ENCODE results near the gene SPINK1. TPM values are rescaled to one million over a fixed set of nuclear protein-coding genes. Genes with fewer than 3 reads are reported as not detected.

Gene SPINK1
- total and polyA plus RNA-seq, 2 experiments from 2014 or later, result 0.82 TPM; not detected in 1

DNA sequence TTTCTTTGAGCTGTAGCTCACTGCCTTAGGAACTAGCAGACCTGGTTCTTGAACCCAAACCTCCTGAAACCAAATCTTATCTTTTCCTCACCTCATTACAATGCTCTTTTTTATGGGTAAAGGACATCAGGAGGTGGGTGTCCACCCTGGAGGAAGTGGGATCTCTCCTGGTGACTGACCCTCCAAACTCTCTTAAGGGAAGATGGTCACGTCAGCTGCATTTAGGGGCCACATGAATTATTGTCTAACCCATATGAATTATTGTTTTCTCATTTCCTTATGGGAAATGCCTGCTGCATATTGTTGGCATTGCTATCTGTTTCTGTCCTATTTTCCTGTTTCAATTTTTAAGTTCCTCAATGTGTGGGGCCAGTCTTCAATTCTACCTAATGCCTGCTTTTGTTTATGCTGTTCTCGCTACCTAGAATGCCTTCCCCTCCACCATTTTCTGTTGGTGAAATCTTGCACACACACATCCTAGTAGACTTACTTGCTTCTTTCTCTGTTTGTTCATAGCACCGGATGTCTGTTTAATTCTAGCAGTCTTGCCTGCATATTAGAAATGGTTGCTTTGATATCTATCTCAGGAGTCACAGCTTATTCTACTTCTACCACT, 22.0 kb upstream of the SPINK1 start (continued):
- TF ChIP-seq, protein P1, sequence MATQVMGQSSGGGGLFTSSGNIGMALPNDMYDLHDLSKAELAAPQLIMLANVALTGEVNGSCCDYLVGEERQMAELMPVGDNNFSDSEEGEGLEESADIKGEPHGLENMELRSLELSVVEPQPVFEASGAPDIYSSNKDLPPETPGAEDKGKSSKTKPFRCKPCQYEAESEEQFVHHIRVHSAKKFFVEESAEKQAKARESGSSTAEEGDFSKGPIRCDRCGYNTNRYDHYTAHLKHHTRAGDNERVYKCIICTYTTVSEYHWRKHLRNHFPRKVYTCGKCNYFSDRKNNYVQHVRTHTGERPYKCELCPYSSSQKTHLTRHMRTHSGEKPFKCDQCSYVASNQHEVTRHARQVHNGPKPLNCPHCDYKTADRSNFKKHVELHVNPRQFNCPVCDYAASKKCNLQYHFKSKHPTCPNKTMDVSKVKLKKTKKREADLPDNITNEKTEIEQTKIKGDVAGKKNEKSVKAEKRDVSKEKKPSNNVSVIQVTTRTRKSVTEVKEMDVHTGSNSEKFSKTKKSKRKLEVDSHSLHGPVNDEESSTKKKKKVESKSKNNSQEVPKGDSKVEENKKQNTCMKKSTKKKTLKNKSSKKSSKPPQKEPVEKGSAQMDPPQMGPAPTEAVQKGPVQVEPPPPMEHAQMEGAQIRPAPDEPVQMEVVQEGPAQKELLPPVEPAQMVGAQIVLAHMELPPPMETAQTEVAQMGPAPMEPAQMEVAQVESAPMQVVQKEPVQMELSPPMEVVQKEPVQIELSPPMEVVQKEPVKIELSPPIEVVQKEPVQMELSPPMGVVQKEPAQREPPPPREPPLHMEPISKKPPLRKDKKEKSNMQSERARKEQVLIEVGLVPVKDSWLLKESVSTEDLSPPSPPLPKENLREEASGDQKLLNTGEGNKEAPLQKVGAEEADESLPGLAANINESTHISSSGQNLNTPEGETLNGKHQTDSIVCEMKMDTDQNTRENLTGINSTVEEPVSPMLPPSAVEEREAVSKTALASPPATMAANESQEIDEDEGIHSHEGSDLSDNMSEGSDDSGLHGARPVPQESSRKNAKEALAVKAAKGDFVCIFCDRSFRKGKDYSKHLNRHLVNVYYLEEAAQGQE (IDR thresholded peaks at IDR 0.05; ENCODE audit: unreplicated experiment), result no peak
- TF ChIP-seq, protein P2, sequence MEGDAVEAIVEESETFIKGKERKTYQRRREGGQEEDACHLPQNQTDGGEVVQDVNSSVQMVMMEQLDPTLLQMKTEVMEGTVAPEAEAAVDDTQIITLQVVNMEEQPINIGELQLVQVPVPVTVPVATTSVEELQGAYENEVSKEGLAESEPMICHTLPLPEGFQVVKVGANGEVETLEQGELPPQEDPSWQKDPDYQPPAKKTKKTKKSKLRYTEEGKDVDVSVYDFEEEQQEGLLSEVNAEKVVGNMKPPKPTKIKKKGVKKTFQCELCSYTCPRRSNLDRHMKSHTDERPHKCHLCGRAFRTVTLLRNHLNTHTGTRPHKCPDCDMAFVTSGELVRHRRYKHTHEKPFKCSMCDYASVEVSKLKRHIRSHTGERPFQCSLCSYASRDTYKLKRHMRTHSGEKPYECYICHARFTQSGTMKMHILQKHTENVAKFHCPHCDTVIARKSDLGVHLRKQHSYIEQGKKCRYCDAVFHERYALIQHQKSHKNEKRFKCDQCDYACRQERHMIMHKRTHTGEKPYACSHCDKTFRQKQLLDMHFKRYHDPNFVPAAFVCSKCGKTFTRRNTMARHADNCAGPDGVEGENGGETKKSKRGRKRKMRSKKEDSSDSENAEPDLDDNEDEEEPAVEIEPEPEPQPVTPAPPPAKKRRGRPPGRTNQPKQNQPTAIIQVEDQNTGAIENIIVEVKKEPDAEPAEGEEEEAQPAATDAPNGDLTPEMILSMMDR (conservative IDR thresholded peaks at IDR 0.05; ENCODE audit: low read depth in 2 of 2), result no peak
- no peak for TF ChIP-seq CREB1 (CRISPR knock-in tag; IDR thresholded peaks at IDR 0.05; ENCODE audit: low read depth)
- TF ChIP-seq POLR2AphosphoS5 (IDR thresholded peaks at IDR 0.05; ENCODE audit: low read depth), result no peak
- TF ChIP-seq EZH2 (IDR thresholded peaks at IDR 0.05; ENCODE audit: low read depth, unreplicated experiment), result no peak
- no peak for TF ChIP-seq ZNF114 (CRISPR knock-in tag; IDR thresholded peaks at IDR 0.05)
- no peak for TF ChIP-seq STAT1 (IDR thresholded peaks at IDR 0.05; ENCODE audit: unreplicated experiment)
- TF ChIP-seq ZNF331 (CRISPR knock-in tag; IDR thresholded peaks at IDR 0.05; ENCODE audit: low read depth), result no peak
- TF ChIP-seq JUNB (IDR thresholded peaks at IDR 0.05; ENCODE audit: unreplicated experiment), result no peak

DNA sequence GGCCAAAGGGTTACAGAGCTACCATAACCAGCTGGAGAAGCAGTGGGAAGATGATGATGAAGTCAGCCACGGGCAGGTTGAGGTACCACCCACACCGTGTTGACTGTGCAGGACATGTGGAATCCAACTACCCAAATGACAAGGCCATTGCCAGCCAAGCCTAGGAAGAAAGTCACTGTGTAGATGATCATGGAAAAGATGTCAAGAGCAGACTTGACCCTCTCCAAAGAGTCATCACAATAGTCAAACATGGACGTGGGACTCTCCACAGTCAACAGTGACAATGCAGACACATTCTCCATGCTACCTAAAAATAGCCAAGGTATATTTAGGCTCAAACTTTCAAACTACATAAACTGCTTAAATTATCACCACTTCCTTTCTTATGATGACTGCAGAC, 20.9 kb upstream of the SPINK1 start:
- H3K4me2 ChIP-seq, result no peak overlapping the region
- TF ChIP-seq ZNF114 (CRISPR knock-in tag; IDR thresholded peaks at IDR 0.05), result no peak
- TF ChIP-seq ZNF331 (CRISPR knock-in tag; IDR thresholded peaks at IDR 0.05; ENCODE audit: low read depth), result no peak
- TF ChIP-seq, protein P3, sequence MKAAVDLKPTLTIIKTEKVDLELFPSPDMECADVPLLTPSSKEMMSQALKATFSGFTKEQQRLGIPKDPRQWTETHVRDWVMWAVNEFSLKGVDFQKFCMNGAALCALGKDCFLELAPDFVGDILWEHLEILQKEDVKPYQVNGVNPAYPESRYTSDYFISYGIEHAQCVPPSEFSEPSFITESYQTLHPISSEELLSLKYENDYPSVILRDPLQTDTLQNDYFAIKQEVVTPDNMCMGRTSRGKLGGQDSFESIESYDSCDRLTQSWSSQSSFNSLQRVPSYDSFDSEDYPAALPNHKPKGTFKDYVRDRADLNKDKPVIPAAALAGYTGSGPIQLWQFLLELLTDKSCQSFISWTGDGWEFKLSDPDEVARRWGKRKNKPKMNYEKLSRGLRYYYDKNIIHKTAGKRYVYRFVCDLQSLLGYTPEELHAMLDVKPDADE (IDR thresholded peaks at IDR 0.05), result no peak
- TF ChIP-seq CREB1 (CRISPR knock-in tag; IDR thresholded peaks at IDR 0.05; ENCODE audit: low read depth), result no peak
- TF ChIP-seq, protein P4, sequence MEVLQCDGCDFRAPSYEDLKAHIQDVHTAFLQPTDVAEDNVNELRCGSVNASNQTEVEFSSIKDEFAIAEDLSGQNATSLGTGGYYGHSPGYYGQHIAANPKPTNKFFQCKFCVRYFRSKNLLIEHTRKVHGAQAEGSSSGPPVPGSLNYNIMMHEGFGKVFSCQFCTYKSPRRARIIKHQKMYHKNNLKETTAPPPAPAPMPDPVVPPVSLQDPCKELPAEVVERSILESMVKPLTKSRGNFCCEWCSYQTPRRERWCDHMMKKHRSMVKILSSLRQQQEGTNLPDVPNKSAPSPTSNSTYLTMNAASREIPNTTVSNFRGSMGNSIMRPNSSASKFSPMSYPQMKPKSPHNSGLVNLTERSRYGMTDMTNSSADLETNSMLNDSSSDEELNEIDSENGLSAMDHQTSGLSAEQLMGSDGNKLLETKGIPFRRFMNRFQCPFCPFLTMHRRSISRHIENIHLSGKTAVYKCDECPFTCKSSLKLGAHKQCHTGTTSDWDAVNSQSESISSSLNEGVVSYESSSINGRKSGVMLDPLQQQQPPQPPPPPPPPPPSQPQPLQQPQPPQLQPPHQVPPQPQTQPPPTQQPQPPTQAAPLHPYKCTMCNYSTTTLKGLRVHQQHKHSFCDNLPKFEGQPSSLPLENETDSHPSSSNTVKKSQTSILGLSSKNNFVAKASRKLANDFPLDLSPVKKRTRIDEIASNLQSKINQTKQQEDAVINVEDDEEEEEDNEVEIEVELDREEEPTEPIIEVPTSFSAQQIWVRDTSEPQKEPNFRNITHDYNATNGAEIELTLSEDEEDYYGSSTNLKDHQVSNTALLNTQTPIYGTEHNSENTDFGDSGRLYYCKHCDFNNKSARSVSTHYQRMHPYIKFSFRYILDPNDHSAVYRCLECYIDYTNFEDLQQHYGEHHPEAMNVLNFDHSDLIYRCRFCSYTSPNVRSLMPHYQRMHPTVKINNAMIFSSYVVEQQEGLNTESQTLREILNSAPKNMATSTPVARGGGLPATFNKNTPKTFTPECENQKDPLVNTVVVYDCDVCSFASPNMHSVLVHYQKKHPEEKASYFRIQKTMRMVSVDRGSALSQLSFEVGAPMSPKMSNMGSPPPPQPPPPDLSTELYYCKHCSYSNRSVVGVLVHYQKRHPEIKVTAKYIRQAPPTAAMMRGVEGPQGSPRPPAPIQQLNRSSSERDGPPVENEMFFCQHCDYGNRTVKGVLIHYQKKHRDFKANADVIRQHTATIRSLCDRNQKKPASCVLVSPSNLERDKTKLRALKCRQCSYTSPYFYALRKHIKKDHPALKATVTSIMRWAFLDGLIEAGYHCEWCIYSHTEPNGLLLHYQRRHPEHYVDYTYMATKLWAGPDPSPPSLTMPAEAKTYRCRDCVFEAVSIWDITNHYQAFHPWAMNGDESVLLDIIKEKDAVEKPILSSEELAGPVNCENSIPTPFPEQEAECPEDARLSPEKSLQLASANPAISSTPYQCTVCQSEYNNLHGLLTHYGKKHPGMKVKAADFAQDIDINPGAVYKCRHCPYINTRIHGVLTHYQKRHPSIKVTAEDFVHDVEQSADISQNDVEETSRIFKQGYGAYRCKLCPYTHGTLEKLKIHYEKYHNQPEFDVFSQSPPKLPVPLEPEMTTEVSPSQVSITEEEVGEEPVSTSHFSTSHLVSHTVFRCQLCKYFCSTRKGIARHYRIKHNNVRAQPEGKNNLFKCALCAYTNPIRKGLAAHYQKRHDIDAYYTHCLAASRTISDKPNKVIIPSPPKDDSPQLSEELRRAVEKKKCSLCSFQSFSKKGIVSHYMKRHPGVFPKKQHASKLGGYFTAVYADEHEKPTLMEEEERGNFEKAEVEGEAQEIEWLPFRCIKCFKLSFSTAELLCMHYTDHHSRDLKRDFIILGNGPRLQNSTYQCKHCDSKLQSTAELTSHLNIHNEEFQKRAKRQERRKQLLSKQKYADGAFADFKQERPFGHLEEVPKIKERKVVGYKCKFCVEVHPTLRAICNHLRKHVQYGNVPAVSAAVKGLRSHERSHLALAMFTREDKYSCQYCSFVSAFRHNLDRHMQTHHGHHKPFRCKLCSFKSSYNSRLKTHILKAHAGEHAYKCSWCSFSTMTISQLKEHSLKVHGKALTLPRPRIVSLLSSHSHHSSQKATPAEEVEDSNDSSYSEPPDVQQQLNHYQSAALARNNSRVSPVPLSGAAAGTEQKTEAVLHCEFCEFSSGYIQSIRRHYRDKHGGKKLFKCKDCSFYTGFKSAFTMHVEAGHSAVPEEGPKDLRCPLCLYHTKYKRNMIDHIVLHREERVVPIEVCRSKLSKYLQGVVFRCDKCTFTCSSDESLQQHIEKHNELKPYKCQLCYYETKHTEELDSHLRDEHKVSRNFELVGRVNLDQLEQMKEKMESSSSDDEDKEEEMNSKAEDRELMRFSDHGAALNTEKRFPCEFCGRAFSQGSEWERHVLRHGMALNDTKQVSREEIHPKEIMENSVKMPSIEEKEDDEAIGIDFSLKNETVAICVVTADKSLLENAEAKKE (CRISPR knock-in tag; IDR thresholded peaks at IDR 0.05), result no peak
- TF ChIP-seq EZH2 (IDR thresholded peaks at IDR 0.05; ENCODE audit: low read depth, unreplicated experiment), result no peak
- no peak for TF ChIP-seq JUNB (IDR thresholded peaks at IDR 0.05; ENCODE audit: unreplicated experiment)
- TF ChIP-seq NANOG (IDR thresholded peaks at IDR 0.05; ENCODE audit: borderline replicate concordance), result no peak
- no peak for TF ChIP-seq POLR2AphosphoS5 (IDR thresholded peaks at IDR 0.05; ENCODE audit: low read depth)

More for the DNA sequence above, 20.9 kb upstream of the SPINK1 start:
- H3K4me3 ChIP-seq, result no peak overlapping the region
- no peak overlapping the region for H3K4me3 Mint-ChIP-seq
- no peak overlapping the region for H3K27ac ChIP-seq (ENCODE audit: low read depth)
- peaks cover 5% of the 10 kb centered on the region for H3K4me1 ChIP-seq (ENCODE audit: insufficient read depth)
- H2AFZ ChIP-seq, result no peak overlapping the region
- no peaks in the 10 kb centered on the region for H3K36me3 ChIP-seq (ENCODE audit: insufficient read depth)
- DNase-seq (ENCODE audit: low spot score) (no peak), ATAC-seq (no peak)
- H3K27me3 Mint-ChIP-seq (ENCODE audit: insufficient read depth, low read depth, poor library complexity), result peaks cover 2% of the 10 kb centered on the region
- no peak overlapping the region for H3K27ac Mint-ChIP-seq
- no peaks in the 10 kb centered on the region for H4K20me1 ChIP-seq (replicated peaks; ENCODE audit: insufficient read depth)
- H3K79me2 ChIP-seq (replicated peaks; ENCODE audit: insufficient read depth), result no peaks in the 10 kb centered on the region
- peaks cover 16% of the 10 kb centered on the region; the same call in 2 of the 3 replicates for H3K4me1 Mint-ChIP-seq
- H3K36me3 Mint-ChIP-seq (ENCODE audit: low read depth), result no peaks in the 10 kb centered on the region
- no peaks in the 10 kb centered on the region for H3K27me3 ChIP-seq (ENCODE audit: insufficient read depth)
- H3F3A ChIP-seq (replicated peaks; ENCODE audit: low read depth), result no peaks in the 10 kb centered on the region
- H3K9me3 Mint-ChIP-seq, result no peaks in the 10 kb centered on the region
- H3K9me2 ChIP-seq (ENCODE audit: insufficient read depth), result peaks cover 5% of the 10 kb centered on the region; the same call in 1 of the 2 replicates

Data from GM23338 (cell line).